ENCODE data around the gene SEMG1. TPM values are rescaled to one million over a fixed set of nuclear protein-coding genes. Genes with fewer than 3 reads are reported as not detected.

Gene SEMG1
- total RNA-seq, 4 donors from 2014 or later = not detected

DNA sequence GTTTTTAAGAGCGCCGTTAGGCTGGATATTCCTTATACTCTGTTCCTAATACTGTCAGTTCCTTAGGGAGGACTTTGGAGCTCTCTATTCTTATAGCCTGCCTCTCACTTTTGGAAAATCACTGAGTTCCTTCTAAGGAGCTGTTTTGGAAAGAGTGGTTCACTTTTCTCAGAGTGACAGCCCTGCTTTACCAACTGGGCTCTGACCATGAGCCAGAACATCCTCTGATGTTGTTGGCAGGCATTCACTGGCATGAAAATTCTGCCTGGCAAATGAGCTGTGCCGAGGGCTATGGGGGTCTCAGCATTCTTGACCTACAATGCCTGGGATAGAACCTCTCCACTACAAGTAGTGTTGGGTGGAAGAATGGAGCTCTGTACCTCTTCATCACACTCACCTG is 14.9 kb upstream of the SEMG1 start:
- Histone ChIP-seq H3K27me3 (no peaks in the 10 kb centered on the region), H3K27ac (replicated peaks in 1 of 4) (no peak overlapping the region), H3K4me1 (no peaks in the 10 kb centered on the region), H3K36me3 (no peaks in the 10 kb centered on the region), H3K4me3 (no peak overlapping the region), H3K9me3 (no peaks in the 10 kb centered on the region)
- intact Hi-C loops (cut with DNase I) = no loop called here
- 93% methylated on average over 3 of the region's 3 CpGs for WGBS
- TF ChIP-seq POLR2A (IDR thresholded peaks at IDR 0.05; ENCODE audit: low read depth) (no peak), POLR2AphosphoS5 (IDR thresholded peaks at IDR 0.05) (no peak), EP300 (IDR thresholded peaks at IDR 0.05) (no peak)
- TF ChIP-seq, protein P1, sequence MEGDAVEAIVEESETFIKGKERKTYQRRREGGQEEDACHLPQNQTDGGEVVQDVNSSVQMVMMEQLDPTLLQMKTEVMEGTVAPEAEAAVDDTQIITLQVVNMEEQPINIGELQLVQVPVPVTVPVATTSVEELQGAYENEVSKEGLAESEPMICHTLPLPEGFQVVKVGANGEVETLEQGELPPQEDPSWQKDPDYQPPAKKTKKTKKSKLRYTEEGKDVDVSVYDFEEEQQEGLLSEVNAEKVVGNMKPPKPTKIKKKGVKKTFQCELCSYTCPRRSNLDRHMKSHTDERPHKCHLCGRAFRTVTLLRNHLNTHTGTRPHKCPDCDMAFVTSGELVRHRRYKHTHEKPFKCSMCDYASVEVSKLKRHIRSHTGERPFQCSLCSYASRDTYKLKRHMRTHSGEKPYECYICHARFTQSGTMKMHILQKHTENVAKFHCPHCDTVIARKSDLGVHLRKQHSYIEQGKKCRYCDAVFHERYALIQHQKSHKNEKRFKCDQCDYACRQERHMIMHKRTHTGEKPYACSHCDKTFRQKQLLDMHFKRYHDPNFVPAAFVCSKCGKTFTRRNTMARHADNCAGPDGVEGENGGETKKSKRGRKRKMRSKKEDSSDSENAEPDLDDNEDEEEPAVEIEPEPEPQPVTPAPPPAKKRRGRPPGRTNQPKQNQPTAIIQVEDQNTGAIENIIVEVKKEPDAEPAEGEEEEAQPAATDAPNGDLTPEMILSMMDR (IDR thresholded peaks at IDR 0.05) = no peak
- no peak for DNase-seq (ENCODE audit: extremely low spot score)

DNA sequence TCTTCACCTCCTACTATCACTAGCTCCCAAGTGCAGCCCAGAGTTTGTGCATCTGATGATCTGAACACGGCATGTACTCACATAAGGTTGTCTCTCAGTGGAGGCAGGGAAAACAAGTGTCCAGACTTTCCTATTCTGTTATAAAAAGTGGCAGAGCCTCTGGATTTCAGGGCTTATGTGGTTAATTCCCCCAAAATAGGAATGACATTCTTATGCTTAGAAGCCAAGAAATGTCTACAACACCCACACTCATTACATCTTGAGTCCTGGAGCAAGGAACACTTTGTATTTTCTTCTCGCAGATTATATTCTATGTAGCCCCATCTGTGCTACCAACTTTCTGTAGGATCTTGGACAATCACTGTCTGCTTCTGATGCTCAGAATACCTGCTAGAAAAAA is 13.5 kb upstream of the SEMG1 start:
- WGBS = 85% methylated on average over 2 of the region's 2 CpGs
- no peak for TF ChIP-seq EP300 (IDR thresholded peaks at IDR 0.05)
- no peak for TF ChIP-seq POLR2A (IDR thresholded peaks at IDR 0.05; ENCODE audit: low read depth)
- TF ChIP-seq, protein P1 (IDR thresholded peaks at IDR 0.05) = no peak
- TF ChIP-seq POLR2AphosphoS5 (IDR thresholded peaks at IDR 0.05) = no peak
- Histone ChIP-seq H3K4me3 (no peak overlapping the region), H3K36me3 (no peaks in the 10 kb centered on the region), H3K27me3 (no peaks in the 10 kb centered on the region), H3K9me3 (no peaks in the 10 kb centered on the region), H3K4me1 (no peaks in the 10 kb centered on the region), H3K27ac (replicated peaks in 1 of 4) (no peak overlapping the region)
- intact Hi-C loops (cut with DNase I) = no loop called here
- no peak for DNase-seq (ENCODE audit: extremely low spot score)

DNA sequence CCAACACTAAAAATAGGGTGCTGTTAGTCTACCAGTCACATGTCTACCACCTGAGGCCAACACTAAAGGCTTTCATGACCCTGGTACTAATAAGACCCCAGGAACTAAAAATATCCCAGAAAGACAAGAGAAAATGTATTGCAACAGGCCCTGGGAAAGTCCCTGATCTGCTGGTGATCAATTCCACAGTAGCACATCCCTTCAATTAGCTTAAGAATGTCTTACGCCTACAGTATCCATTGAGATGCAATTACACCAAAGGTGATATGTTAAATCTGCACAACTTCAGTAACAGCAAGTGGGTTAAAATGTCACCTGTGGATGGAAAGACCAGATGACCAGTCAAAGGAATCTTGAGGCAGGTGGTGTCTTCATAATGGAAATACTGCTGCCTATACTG is 3.1 kb downstream of the SEMG1 start:
- whole genome bisulfite sequencing = 100% methylated on average over 1 of the region's 1 CpG
- intact Hi-C loops (cut with DNase I) = no loop called here
- Histone ChIP-seq H3K9me3 (no peaks in the 10 kb centered on the region), H3K27ac (replicated peaks in 1 of 4) (no peak overlapping the region), H3K4me1 (no peaks in the 10 kb centered on the region), H3K36me3 (no peaks in the 10 kb centered on the region), H3K27me3 (peaks cover 0 to 13% (median 0%) of the 10 kb centered on the region in 4 donors), H3K4me3 (no peak overlapping the region)
- DNase-seq (ENCODE audit: extremely low spot score) = no peak
- TF ChIP-seq EP300 (IDR thresholded peaks at IDR 0.05) (no peak), POLR2A (IDR thresholded peaks at IDR 0.05; ENCODE audit: low read depth) (no peak), POLR2AphosphoS5 (IDR thresholded peaks at IDR 0.05) (no peak)
- TF ChIP-seq, protein P1 (IDR thresholded peaks at IDR 0.05) = no peak

DNA sequence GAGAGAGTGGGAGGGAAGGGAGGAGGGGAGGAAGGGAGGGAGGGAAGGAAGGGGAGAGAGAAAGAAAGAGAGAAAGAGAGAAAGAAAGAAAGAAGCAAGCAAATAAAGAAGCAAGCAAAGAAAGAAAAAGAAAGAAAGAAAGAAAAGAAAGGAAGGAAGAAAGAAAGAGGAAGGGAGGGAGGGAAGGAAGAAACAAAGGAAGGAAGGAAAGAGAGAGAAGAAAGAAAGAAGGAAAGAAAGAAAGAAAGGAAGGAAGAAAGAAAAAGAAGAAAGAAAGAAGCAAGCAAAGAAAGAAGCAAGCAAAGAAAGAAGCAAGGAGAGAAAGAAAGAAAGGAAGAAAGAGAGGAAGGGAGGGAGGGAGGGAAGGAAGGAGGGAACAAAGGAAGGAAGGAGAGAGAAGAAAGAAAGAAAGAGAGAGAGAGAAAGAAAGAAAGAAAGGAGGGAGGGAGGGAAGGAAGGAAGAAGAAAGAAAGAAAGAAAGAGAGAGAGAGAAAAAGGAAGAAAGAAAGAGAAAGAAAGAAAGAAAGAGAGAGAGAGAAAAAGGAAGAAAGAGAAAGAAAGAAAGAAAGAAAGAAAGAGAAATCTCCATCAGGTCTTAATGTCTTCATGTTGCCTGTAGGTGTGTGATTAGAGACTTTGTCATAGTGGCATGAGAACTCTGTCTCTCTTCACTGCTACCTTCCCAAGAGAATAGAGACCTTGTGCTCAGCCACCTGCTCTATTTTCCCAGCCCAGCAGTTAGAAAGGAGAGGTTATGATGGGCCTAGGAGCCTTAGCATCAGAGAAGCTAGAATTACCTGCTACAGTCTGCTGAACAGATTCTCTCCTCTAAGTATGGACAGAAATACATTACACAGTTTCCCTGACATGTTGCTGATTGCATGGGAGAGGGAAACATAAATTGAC is 5.0 kb downstream of the SEMG1 start:
- Histone ChIP-seq H3K9me3 (no peaks in the 10 kb centered on the region), H3K36me3 (no peaks in the 10 kb centered on the region), H3K27ac (replicated peaks in 1 of 4) (no peak overlapping the region), H3K4me1 (no peaks in the 10 kb centered on the region), H3K4me3 (no peak overlapping the region), H3K27me3 (peaks cover 0 to 11% (median 0%) of the 10 kb centered on the region in 4 donors)
- TF ChIP-seq, protein P1 (IDR thresholded peaks at IDR 0.05) = no peak
- TF ChIP-seq EP300 (IDR thresholded peaks at IDR 0.05) = no peak
- no peak for TF ChIP-seq POLR2A (IDR thresholded peaks at IDR 0.05; ENCODE audit: low read depth)
- TF ChIP-seq POLR2AphosphoS5 (IDR thresholded peaks at IDR 0.05) = no peak
- no peak for DNase-seq (ENCODE audit: extremely low spot score)
- intact Hi-C loops (cut with DNase I) = no loop called here
